OCI-LY7 (cell line): ENCODE results near the gene UNC13A. TPM values are rescaled to one million over a fixed set of nuclear protein-coding genes. Genes with fewer than 3 reads are reported as not detected.

Source experiments
- BruUV-seq: library from RNA; stranded (reverse); fragments of 400-500 nt; replicated peaks from 2 replicates; lab custom pipeline; 2021; lab: Mats Ljungman, UMichigan
- CTCF ChIA-PET: fragments of 300-600 bp; sonication (Branson Sonifier 250); formaldehyde crosslinking; loops from one replicate; lab custom pipeline; 2022; ENCODE audit warnings: antibody characterized with exemption; ENCODE audit not compliant: unreplicated experiment; lab: Charles Lee
- POLR2A ChIA-PET: fragments of 300-600 bp; sonication (Branson Sonifier 250); formaldehyde crosslinking; loops from one replicate; lab custom pipeline; 2022; ENCODE audit warnings: antibody characterized with exemption; lab: Charles Lee
- DNase-seq: peaks from one replicate; pipeline ENCODE4 v3.0.0-alpha.2; 2015; ENCODE audit warnings: low spot score
- H2AFZ ChIP-seq: fragments of 200-600 bp; sonication (generic), shearing (Covaris generic); 2 replicates; pipeline ENCODE4 v1.6.1; 2014; ENCODE audit warnings: mild to moderate bottlenecking, antibody characterized with exemption, low read length, moderate library complexity
- H3K27ac ChIP-seq: fragments of 200-600 bp; sonication (generic); 2 replicates; pipeline ENCODE4 v1.5.1; 2014; ENCODE audit warnings: mixed run types, low read depth, mild to moderate bottlenecking, moderate library complexity, low read length, inconsistent platforms; ENCODE audit not compliant: poor library complexity, severe bottlenecking
- H3K36me3 ChIP-seq: fragments of 200-600 bp; sonication (generic); 2 replicates; pipeline ENCODE4 v1.6.1; 2014; ENCODE audit warnings: mild to moderate bottlenecking, antibody characterized with exemption, low read length, moderate library complexity, mixed read lengths; ENCODE audit not compliant: insufficient read depth
- H3K4me1 ChIP-seq: fragments of 200-600 bp; sonication (generic); 2 replicates; pipeline ENCODE4 v1.5.1; 2014; ENCODE audit warnings: mild to moderate bottlenecking, low read length; ENCODE audit not compliant: insufficient read depth, poor library complexity, severe bottlenecking
- H3K4me2 ChIP-seq: fragments of 200-600 bp; sonication (generic); 2 replicates; pipeline ENCODE4 v1.6.1; 2014; ENCODE audit warnings: mild to moderate bottlenecking, low read length
- H3K4me3 ChIP-seq: fragments of 200-600 bp; sonication (generic); 2 replicates; pipeline ENCODE4 v1.5.1; 2014; ENCODE audit warnings: mild to moderate bottlenecking, low read depth, low read length; ENCODE audit not compliant: poor library complexity, severe bottlenecking
- H3K79me2 ChIP-seq: fragments of 200-600 bp; sonication (generic); 2 replicates; pipeline ENCODE4 v1.6.1; 2016; ENCODE audit warnings: low read depth, mild to moderate bottlenecking, low read length, moderate library complexity, mixed read lengths; ENCODE audit not compliant: insufficient read depth
- H3K9me2 ChIP-seq: fragments of 200-600 bp; sonication (generic); 2 replicates; pipeline ENCODE4 v1.6.1; 2016; ENCODE audit warnings: mild to moderate bottlenecking, low read length, mixed read lengths; ENCODE audit not compliant: insufficient read depth
- H3K9me3 ChIP-seq: fragments of 200-600 bp; sonication (generic); 2 replicates; pipeline ENCODE4 v1.6.1; 2014; ENCODE audit warnings: mild to moderate bottlenecking, mixed run types, low read length, mixed read lengths
- H4K20me1 ChIP-seq: fragments of 200-600 bp; sonication (generic); 2 replicates; pipeline ENCODE4 v1.6.1; 2014; ENCODE audit warnings: mild to moderate bottlenecking, antibody characterized with exemption, low read length, moderate library complexity, mixed read lengths; ENCODE audit not compliant: insufficient read depth
- EZH2phosphoT487 ChIP-seq: fragments of 200-600 bp; sonication (generic); IDR thresholded peaks from 2 replicates; pipeline ENCODE4 v1.6.1; 2018; ENCODE audit warnings: low read depth, borderline replicate concordance, mild to moderate bottlenecking, mixed run types, antibody characterized with exemption, low read length, moderate library complexity, mixed read lengths
- intact Hi-C: fragments of 100-400 bp; cut with micrococcal nuclease; formaldehyde crosslinking; loops from one replicate; pipeline ENCODE4 v1.10.0; 2022; ENCODE audit not compliant: unreplicated experiment
- total RNA-seq, 2 experiments: library from RNA; depleted of rRNA in 1 of 2; stranded (reverse); fragments of >200 nt in 1 of 2; shearing (Covaris generic) in 1 of 2; gene quantifications; 2 replicates each; pipeline ENCODE4 v1.2.3, GENCODE V29; 2014 to 2022
- TF ChIP-seq, protein P1 (sequence below): fragments of 200-600 bp; sonication (generic); conservative IDR thresholded peaks from 2 replicates; pipeline ENCODE4 v1.5.1; 2014; ENCODE audit warnings: mild to moderate bottlenecking, antibody characterized with exemption, low read length, moderate library complexity, mixed read lengths

Gene UNC13A
- total RNA-seq, 2 experiments from 2014 or later = 0.72 to 0.92 TPM

DNA sequence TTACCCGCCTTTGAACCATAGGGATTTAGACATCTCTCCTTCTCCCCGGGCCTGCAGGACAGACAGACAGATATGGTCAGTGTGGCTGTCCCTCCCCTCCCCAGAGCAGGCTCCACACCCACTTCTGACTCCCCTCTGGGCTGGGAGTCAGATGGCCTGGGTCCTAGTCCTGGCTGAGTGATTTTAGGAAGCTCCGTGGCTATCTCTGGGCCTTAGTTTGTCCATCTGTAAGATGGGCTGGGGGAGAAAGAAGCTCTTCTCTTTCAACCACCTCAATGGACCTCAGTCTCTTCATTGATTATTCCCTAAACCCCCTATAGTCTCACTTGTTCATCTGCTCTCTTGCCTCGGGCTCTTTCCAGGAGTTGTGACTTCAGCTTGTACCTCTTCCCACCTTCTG, 35.5 kb downstream of the UNC13A start:
- ChIA-PET CTCF (no interaction called here), POLR2A (no interaction called here)
- Histone ChIP-seq H3K9me2 (no peaks in the 10 kb centered on the region), H3K4me1 (no peaks in the 10 kb centered on the region), H3K4me3 (no peak overlapping the region), H4K20me1 (no peaks in the 10 kb centered on the region), H3K27ac (no peak overlapping the region), H3K36me3 (no peaks in the 10 kb centered on the region), H3K9me3 (no peaks in the 10 kb centered on the region), H3K79me2 (no peaks in the 10 kb centered on the region), H3K4me2 (no peak overlapping the region), H2AFZ (no peak overlapping the region)
- BruUV-seq = no TSS peak
- TF ChIP-seq, protein P1, sequence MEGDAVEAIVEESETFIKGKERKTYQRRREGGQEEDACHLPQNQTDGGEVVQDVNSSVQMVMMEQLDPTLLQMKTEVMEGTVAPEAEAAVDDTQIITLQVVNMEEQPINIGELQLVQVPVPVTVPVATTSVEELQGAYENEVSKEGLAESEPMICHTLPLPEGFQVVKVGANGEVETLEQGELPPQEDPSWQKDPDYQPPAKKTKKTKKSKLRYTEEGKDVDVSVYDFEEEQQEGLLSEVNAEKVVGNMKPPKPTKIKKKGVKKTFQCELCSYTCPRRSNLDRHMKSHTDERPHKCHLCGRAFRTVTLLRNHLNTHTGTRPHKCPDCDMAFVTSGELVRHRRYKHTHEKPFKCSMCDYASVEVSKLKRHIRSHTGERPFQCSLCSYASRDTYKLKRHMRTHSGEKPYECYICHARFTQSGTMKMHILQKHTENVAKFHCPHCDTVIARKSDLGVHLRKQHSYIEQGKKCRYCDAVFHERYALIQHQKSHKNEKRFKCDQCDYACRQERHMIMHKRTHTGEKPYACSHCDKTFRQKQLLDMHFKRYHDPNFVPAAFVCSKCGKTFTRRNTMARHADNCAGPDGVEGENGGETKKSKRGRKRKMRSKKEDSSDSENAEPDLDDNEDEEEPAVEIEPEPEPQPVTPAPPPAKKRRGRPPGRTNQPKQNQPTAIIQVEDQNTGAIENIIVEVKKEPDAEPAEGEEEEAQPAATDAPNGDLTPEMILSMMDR = no peak
- no peak for TF ChIP-seq EZH2phosphoT487
- intact Hi-C loops = no loop called here
- no peak for DNase-seq

DNA sequence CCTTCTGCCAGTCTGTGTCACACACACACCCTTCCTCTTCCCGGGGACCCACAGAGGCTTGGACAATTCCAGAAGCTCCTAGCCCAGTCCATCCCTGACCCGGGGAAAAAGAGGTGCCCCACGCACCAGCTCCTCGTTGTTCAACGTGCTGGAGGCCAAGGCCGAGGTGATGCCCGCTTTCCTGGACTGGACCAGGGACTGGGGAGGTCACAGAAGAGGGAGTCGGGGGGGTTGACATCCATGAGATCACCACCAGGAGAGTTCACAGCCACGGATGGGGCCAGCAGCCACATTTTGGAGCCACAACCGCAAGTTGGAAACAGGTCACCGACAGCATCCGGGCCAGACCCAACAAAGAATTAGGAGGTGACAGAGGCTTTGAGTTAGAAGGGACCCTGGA, 39.4 kb downstream of the UNC13A start:
- no TSS peak for BruUV-seq

DNA sequence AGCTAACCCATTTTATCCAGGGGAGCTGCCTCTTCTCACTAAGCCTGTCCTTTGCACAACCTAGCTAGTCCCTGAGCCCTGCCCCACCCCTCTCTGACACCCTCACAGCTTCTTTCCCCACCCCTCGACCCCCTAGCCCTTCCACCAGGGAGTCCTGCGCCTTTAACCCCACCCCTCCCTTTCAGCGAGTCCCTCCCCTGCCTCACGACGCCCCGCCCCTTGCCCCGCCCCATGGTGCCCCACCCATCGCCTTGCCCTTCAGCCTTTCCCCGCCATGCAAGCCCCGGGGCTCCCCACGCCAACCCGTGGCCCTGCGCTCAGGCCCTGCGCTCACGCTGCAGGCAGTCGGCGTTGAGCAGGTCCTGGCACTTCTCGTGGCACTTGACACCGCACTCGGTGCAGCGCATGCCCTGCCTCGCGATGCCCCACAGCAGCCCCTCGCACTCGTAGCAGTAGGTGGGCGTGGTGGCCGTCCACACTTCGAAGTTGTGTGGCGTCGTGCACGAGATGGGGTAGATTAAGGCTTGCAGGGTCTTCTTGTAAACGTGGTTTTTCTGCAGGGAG, 40.0 kb downstream of the UNC13A start:
- DNase-seq = peak; percentile 11
- H4K20me1 ChIP-seq = no peaks in the 10 kb centered on the region
- no peaks in the 10 kb centered on the region for H3K4me1 ChIP-seq
- intact Hi-C loops = no loop called here
- TF ChIP-seq, protein P1 = no peak
- no peak for TF ChIP-seq EZH2phosphoT487
- no peak overlapping the region for H3K4me3 ChIP-seq
- ChIA-PET POLR2A (no interaction called here), CTCF (no interaction called here)
- H2AFZ ChIP-seq = no peak overlapping the region
- H3K36me3 ChIP-seq = no peaks in the 10 kb centered on the region
- H3K27ac ChIP-seq = no peak overlapping the region
- no TSS peak for BruUV-seq
- no peak overlapping the region for H3K4me2 ChIP-seq
- H3K9me3 ChIP-seq = no peaks in the 10 kb centered on the region
- H3K9me2 ChIP-seq = no peaks in the 10 kb centered on the region
- H3K79me2 ChIP-seq = no peaks in the 10 kb centered on the region

More for the DNA sequence above, 39.4 kb downstream of the UNC13A start:
- Histone ChIP-seq H3K4me1 (no peaks in the 10 kb centered on the region), H3K79me2 (no peaks in the 10 kb centered on the region), H4K20me1 (no peaks in the 10 kb centered on the region), H2AFZ (no peak overlapping the region), H3K36me3 (no peaks in the 10 kb centered on the region), H3K27ac (no peak overlapping the region), H3K9me3 (no peaks in the 10 kb centered on the region), H3K4me2 (no peak overlapping the region), H3K9me2 (no peaks in the 10 kb centered on the region), H3K4me3 (no peak overlapping the region)
- intact Hi-C loops = no loop called here
- POLR2A ChIA-PET = no interaction called here
- TF ChIP-seq, protein P1 = no peak
- TF ChIP-seq EZH2phosphoT487 = no peak
- CTCF ChIA-PET = no interaction called here
- DNase-seq = no peak
